ENCODE measurements around the gene TAF4.
"Not testable (repeated sequence)": the region's sequence is repeated elsewhere in the genome, so short reads cannot be mapped to it uniquely, and the experiment has no call there.

TAF4 gene

GRCh38 chr20:61944967-61945366 lies 120.7 kb downstream of the TAF4 start:
- not testable (repeated sequence) for H3K27me3 ChIP-seq (ENCODE audit: control insufficient read depth, insufficient read depth, low read length); H3K4me1 ChIP-seq (ENCODE audit: control insufficient read depth, insufficient read depth, low read length); DNase-seq (ENCODE audit: low read depth, low spot score); H3K27ac ChIP-seq (ENCODE audit: low read length); H3K36me3 ChIP-seq (ENCODE audit: control insufficient read depth, insufficient read depth, low read length); H3K9me3 ChIP-seq (ENCODE audit: control insufficient read depth, insufficient read depth, low read length); H3K4me3 ChIP-seq (ENCODE audit: low read length)
- WGBS (ENCODE audit: insufficient coverage, insufficient read length) = no CpG with 5 or more reads among the region's 34 CpGs

GRCh38 chr20:61942526-61942925 lies 123.2 kb downstream of the TAF4 start:
- no peaks in the 10 kb centered on the region for H3K9me3 ChIP-seq (ENCODE audit: control insufficient read depth, insufficient read depth, low read length)
- no peak for DNase-seq (ENCODE audit: low read depth, low spot score)
- H3K36me3 ChIP-seq (ENCODE audit: control insufficient read depth, insufficient read depth, low read length) = no peaks in the 10 kb centered on the region
- H3K27me3 ChIP-seq (ENCODE audit: control insufficient read depth, insufficient read depth, low read length) = no peaks in the 10 kb centered on the region
- no peak overlapping the region for H3K4me3 ChIP-seq (ENCODE audit: low read length)
- no CpG with 5 or more reads among the region's 9 CpGs for WGBS (ENCODE audit: insufficient coverage, insufficient read length)
- no peaks in the 10 kb centered on the region for H3K4me1 ChIP-seq (ENCODE audit: control insufficient read depth, insufficient read depth, low read length)
- no peak overlapping the region for H3K27ac ChIP-seq (ENCODE audit: low read length)

GRCh38 chr20:61941721-61942405 lies 123.8 kb downstream of the TAF4 start:
- H3K27me3 ChIP-seq (ENCODE audit: control insufficient read depth, insufficient read depth, low read length) = no peaks in the 10 kb centered on the region
- no CpG with 5 or more reads among the region's 16 CpGs for WGBS (ENCODE audit: insufficient coverage, insufficient read length)
- DNase-seq (ENCODE audit: low read depth, low spot score) = no peak
- no peaks in the 10 kb centered on the region for H3K9me3 ChIP-seq (ENCODE audit: control insufficient read depth, insufficient read depth, low read length)
- H3K27ac ChIP-seq (ENCODE audit: low read length) = no peak overlapping the region
- no peaks in the 10 kb centered on the region for H3K36me3 ChIP-seq (ENCODE audit: control insufficient read depth, insufficient read depth, low read length)
- no peaks in the 10 kb centered on the region for H3K4me1 ChIP-seq (ENCODE audit: control insufficient read depth, insufficient read depth, low read length)
- H3K4me3 ChIP-seq (ENCODE audit: low read length) = no peak overlapping the region

DNA sequence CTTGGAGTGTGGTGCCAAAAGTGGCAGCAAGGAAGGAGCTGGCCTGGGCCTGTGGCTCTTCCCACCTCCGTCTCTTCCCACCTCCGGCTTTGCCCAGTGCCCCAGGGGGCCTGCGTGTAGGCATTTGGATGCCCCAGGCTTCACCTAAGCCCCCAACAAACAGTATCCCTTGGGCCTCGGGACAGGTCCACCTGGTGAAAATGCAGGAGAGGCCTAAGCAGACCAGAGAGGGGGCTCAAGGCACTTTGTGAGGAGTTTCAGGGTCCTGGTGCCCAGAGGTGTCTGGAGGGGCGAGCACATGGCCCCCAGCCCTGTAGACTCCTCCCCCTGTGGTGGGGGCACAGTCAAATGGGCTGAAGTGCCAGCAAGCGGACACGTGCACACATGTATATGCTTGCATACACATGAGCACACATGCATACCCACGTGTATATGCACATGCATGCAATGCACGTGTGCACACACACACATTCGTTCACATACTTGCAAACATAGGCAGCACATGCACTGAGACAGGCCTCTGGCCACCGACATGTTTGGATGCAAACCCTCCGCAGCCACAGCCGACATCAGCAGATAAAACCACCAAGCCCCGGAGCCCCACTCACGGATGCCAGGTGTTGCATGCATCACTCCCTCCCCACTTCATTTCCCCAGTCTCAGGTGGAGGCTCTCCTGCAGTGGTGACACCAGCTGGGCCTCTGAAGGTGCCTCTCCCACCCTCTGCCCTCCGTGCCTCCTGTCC lies 124.5 kb downstream of the TAF4 start:
- no peaks in the 10 kb centered on the region for H3K9me3 ChIP-seq (ENCODE audit: control insufficient read depth, insufficient read depth, low read length)
- DNase-seq (ENCODE audit: low read depth, low spot score) = no peak
- H3K4me3 ChIP-seq (ENCODE audit: low read length) = no peak overlapping the region
- no peaks in the 10 kb centered on the region for H3K36me3 ChIP-seq (ENCODE audit: control insufficient read depth, insufficient read depth, low read length)
- no peaks in the 10 kb centered on the region for H3K4me1 ChIP-seq (ENCODE audit: control insufficient read depth, insufficient read depth, low read length)
- no CpG with 5 or more reads among the region's 16 CpGs for WGBS (ENCODE audit: insufficient coverage, insufficient read length)
- no peak overlapping the region for H3K27ac ChIP-seq (ENCODE audit: low read length)
- no peaks in the 10 kb centered on the region for H3K27me3 ChIP-seq (ENCODE audit: control insufficient read depth, insufficient read depth, low read length)

DNA sequence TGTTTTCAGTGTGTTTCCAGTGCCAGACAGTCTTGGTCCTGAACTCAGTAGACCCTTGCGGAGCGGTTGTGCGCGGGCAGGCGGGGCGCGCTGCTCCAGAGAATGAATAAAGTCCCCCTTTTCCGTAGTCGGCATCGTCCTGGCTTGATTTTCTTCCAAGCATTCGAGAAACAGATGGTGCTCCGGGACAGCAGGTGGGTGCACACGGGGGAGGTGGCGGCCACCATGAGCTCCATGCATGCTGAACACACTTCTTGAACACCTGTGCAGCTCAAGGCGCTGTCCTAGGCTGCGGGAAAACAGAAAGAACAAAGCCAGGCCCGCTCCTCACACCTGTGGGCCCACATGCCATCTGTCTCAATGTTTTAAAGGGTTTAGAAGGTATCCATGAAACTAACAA lies 125.2 kb downstream of the TAF4 start:
- Histone ChIP-seq H3K36me3 (ENCODE audit: control insufficient read depth, insufficient read depth, low read length) (no peaks in the 10 kb centered on the region), H3K27me3 (ENCODE audit: control insufficient read depth, insufficient read depth, low read length) (no peaks in the 10 kb centered on the region), H3K4me1 (ENCODE audit: control insufficient read depth, insufficient read depth, low read length) (no peaks in the 10 kb centered on the region), H3K27ac (ENCODE audit: low read length) (no peak overlapping the region), H3K9me3 (ENCODE audit: control insufficient read depth, insufficient read depth, low read length) (no peaks in the 10 kb centered on the region), H3K4me3 (ENCODE audit: low read length) (no peak overlapping the region)
- WGBS (ENCODE audit: insufficient coverage, insufficient read length) = no CpG with 5 or more reads among the region's 17 CpGs
- no peak for DNase-seq (ENCODE audit: low read depth, low spot score)

DNA sequence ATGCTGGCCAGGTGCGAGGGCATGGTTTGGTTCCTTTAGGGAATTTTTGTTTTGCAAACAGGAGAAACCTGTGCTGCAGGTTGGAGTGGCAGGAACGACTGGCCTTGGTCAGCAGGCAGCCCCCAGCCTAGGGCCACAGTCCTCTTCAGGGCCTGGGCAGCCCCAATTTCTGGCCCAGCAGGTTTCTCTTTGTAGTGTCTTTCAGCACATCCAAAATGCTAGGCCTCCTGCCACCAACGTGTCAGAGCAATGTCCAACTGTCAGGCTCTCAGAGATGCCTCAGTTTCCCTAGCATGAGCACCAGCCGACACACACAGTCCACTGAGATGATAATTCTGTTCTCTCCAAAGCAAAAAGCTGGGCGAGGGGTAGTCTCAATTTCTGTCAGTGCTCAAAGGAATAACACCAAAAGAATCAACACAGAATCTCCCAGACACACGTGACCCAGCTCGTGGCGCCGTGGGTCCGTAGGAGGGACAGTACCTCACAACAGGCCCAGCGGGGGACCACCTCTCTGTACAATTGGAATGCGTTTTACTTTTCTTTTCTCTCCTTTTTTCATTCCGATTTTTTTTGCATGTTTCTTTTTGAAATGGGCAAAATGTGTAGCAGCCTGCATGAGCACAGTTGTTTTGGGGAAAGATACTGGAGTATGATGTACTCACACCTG lies 125.9 kb downstream of the TAF4 start:
- no peak overlapping the region for H3K4me3 ChIP-seq (ENCODE audit: low read length)
- H3K4me1 ChIP-seq (ENCODE audit: control insufficient read depth, insufficient read depth, low read length) = no peaks in the 10 kb centered on the region; the same call in 1 of the 2 replicates
- H3K36me3 ChIP-seq (ENCODE audit: control insufficient read depth, insufficient read depth, low read length) = no peaks in the 10 kb centered on the region
- no peak overlapping the region for H3K27ac ChIP-seq (ENCODE audit: low read length)
- no peaks in the 10 kb centered on the region for H3K27me3 ChIP-seq (ENCODE audit: control insufficient read depth, insufficient read depth, low read length)
- no peaks in the 10 kb centered on the region for H3K9me3 ChIP-seq (ENCODE audit: control insufficient read depth, insufficient read depth, low read length)
- no CpG with 5 or more reads among the region's 13 CpGs for WGBS (ENCODE audit: insufficient coverage, insufficient read length)
- DNase-seq (ENCODE audit: low read depth, low spot score) = no peak

DNA sequence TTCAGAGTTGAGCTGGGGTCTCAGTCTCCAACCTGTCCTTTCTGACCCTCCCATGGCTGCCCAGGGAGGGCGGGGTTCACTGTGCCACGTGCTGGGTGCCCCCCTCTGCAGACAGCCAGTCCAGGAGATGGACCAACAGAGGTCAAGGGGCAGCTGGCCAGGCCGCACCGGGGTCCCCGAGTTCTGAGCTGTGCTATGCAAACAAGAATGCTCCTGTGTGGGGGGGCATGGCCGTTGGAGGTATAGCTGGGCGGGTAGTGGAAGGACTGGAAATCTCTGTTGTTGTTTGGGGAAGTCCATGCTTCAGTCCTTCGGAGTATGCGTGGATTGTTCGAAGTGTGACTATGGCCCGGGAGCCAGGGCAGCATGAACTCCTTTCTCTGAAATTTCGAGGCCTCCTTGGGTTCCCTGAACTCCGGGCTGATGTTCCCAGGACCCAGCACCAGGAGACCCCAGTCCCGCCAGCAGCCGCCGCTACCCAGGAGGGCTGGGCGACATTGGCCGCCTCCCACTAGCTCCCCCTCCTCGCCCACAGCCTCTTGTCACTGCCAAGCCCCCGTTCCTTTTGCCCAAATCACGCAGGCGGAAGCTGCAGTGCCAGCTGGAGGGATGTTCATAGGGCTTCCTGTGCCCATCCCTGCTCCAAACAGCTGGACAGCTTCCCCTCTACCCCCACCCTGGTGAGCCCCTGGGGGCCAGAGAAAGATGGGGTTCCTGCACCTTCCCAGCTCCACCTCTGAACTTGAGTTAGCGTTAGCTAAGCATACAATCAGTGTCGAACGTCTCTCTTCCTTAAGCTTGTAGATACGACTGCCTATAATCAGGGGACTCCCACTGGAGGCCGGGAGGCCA lies 126.6 kb downstream of the TAF4 start:
- H3K27ac ChIP-seq (ENCODE audit: low read length) = no peak overlapping the region
- WGBS (ENCODE audit: insufficient coverage, insufficient read length) = no CpG with 5 or more reads among the region's 27 CpGs
- no peaks in the 10 kb centered on the region for H3K36me3 ChIP-seq (ENCODE audit: control insufficient read depth, insufficient read depth, low read length)

GRCh38 chr20:61937963-61938838 lies 127.5 kb downstream of the TAF4 start:
- Histone ChIP-seq H3K9me3 (ENCODE audit: control insufficient read depth, insufficient read depth, low read length) (no peaks in the 10 kb centered on the region), H3K27me3 (ENCODE audit: control insufficient read depth, insufficient read depth, low read length) (no peaks in the 10 kb centered on the region), H3K4me1 (ENCODE audit: control insufficient read depth, insufficient read depth, low read length) (peaks cover 5% of the 10 kb centered on the region; the same call in 1 of the 2 replicates), H3K36me3 (ENCODE audit: control insufficient read depth, insufficient read depth, low read length) (no peaks in the 10 kb centered on the region), H3K4me3 (ENCODE audit: low read length) (no peak overlapping the region), H3K27ac (ENCODE audit: low read length) (no peak overlapping the region)
- DNase-seq (ENCODE audit: low read depth, low spot score) = no peak
- WGBS (ENCODE audit: insufficient coverage, insufficient read length) = no CpG with 5 or more reads among the region's 31 CpGs

More for the DNA sequence above, 126.6 kb downstream of the TAF4 start:
- DNase-seq (ENCODE audit: low read depth, low spot score) = no peak
- H3K27me3 ChIP-seq (ENCODE audit: control insufficient read depth, insufficient read depth, low read length) = no peaks in the 10 kb centered on the region
- H3K9me3 ChIP-seq (ENCODE audit: control insufficient read depth, insufficient read depth, low read length) = no peaks in the 10 kb centered on the region
- peaks cover 1% of the 10 kb centered on the region; the same call in 1 of the 2 replicates for H3K4me1 ChIP-seq (ENCODE audit: control insufficient read depth, insufficient read depth, low read length)
- H3K4me3 ChIP-seq (ENCODE audit: low read length) = no peak overlapping the region

GRCh38 chr20:61937146-61937962 lies 128.3 kb downstream of the TAF4 start:
- Histone ChIP-seq H3K27ac (ENCODE audit: low read length) (no peak overlapping the region), H3K36me3 (ENCODE audit: control insufficient read depth, insufficient read depth, low read length) (no peaks in the 10 kb centered on the region), H3K27me3 (ENCODE audit: control insufficient read depth, insufficient read depth, low read length) (no peaks in the 10 kb centered on the region), H3K9me3 (ENCODE audit: control insufficient read depth, insufficient read depth, low read length) (no peaks in the 10 kb centered on the region), H3K4me1 (ENCODE audit: control insufficient read depth, insufficient read depth, low read length) (peaks cover 5% of the 10 kb centered on the region; the same call in 1 of the 2 replicates), H3K4me3 (ENCODE audit: low read length) (no peak overlapping the region)
- no peak for DNase-seq (ENCODE audit: low read depth, low spot score)
- WGBS (ENCODE audit: insufficient coverage, insufficient read length) = no CpG with 5 or more reads among the region's 10 CpGs

Data from iPS DF 6.9 (cell line).